Neuronal stem cell (in vitro differentiated cells): ENCODE measurements around the gene SPZ1.

ENCODE experiments used
- DNase-seq: peaks from one replicate; pipeline ENCODE4 v3.0.0-alpha.2; 2013; ENCODE audit warnings: low spot score
- H2AFZ ChIP-seq: one replicate; pipeline ENCODE4 v1.6.1; 2013; ENCODE audit warnings: mild to moderate bottlenecking, low read length, inconsistent platforms
- H2AK5ac ChIP-seq: 2 replicates; pipeline ENCODE4 v1.6.1; 2013; ENCODE audit warnings: low read depth, mild to moderate bottlenecking, inconsistent platforms, low read length, moderate library complexity, mixed read lengths
- H2BK120ac ChIP-seq: 2 replicates; pipeline ENCODE4 v1.6.1; 2013; ENCODE audit warnings: low read depth, mild to moderate bottlenecking, inconsistent platforms, low read length, moderate library complexity, mixed read lengths
- H2BK12ac ChIP-seq: one replicate; pipeline ENCODE4 v1.6.1; 2013; ENCODE audit warnings: low read length, inconsistent platforms
- H2BK15ac ChIP-seq: 2 replicates; pipeline ENCODE4 v1.6.1; 2013; ENCODE audit warnings: mild to moderate bottlenecking, low read length, inconsistent platforms, mixed read lengths
- H2BK5ac ChIP-seq: one replicate; pipeline ENCODE4 v1.6.1; 2013; ENCODE audit warnings: inconsistent platforms, mild to moderate bottlenecking, low read length, moderate library complexity
- H3K14ac ChIP-seq: one replicate; pipeline ENCODE4 v1.6.1; 2013; ENCODE audit warnings: low read length, inconsistent platforms
- H3K18ac ChIP-seq: 2 replicates; pipeline ENCODE4 v1.6.1; 2013; ENCODE audit warnings: low read length, inconsistent platforms
- H3K23ac ChIP-seq: 2 replicates; pipeline ENCODE4 v1.6.1; 2013; ENCODE audit warnings: low read depth, mild to moderate bottlenecking, mixed read lengths, low read length, inconsistent platforms; ENCODE audit not compliant: poor library complexity
- H3K27ac ChIP-seq: replicated peaks from 3 replicates; pipeline ENCODE4 v1.5.1; 2013; ENCODE audit warnings: low read length, inconsistent platforms
- H3K27me3 ChIP-seq, 3 experiments: 2 replicates each; pipeline ENCODE4 v1.6.1; 2013; ENCODE audit warnings: low read length in 3 of 3, mild to moderate bottlenecking in 2 of 3, inconsistent platforms in 1 of 3, low read depth in 1 of 3, mixed read lengths in 1 of 3, moderate library complexity in 1 of 3; ENCODE audit not compliant: control insufficient read depth in 3 of 3, insufficient read depth in 3 of 3
- H3K36me3 ChIP-seq, 2 donors: replicated peaks in 1 of 2; 2 replicates each; pipeline ENCODE4 v1.6.1; 2013; ENCODE audit warnings: low read length in 2 of 2; ENCODE audit not compliant: control insufficient read depth in 2 of 2, insufficient read depth in 2 of 2
- H3K4ac ChIP-seq: 2 replicates; pipeline ENCODE4 v1.6.1; 2013; ENCODE audit warnings: inconsistent platforms, mild to moderate bottlenecking, low read length, moderate library complexity
- H3K4me1 ChIP-seq, 2 donors: 1 replicate in 1 of 2; 2 replicates in 1 of 2; pipeline ENCODE4 v1.6.1; 2013; ENCODE audit warnings: low read length in 2 of 2, low read depth in 1 of 2; ENCODE audit not compliant: control insufficient read depth in 2 of 2, insufficient read depth in 1 of 2
- H3K4me2 ChIP-seq: one replicate; pipeline ENCODE4 v1.6.1; 2013; ENCODE audit warnings: mild to moderate bottlenecking, low read length, inconsistent platforms; ENCODE audit not compliant: insufficient read depth, poor library complexity, severe bottlenecking
- H3K4me3 ChIP-seq, 2 donors: 2 replicates each; pipeline ENCODE4 v1.5.1; 2013; ENCODE audit warnings: low read length in 2 of 2, mild to moderate bottlenecking in 2 of 2, inconsistent platforms in 1 of 2, moderate library complexity in 1 of 2
- H3K79me1 ChIP-seq: one replicate; pipeline ENCODE4 v1.6.1; 2013; ENCODE audit warnings: low read depth, mild to moderate bottlenecking, inconsistent platforms, low read length, moderate library complexity
- H3K9ac ChIP-seq: one replicate; pipeline ENCODE4 v1.6.1; 2013; ENCODE audit warnings: mild to moderate bottlenecking, low read depth, low read length, inconsistent platforms; ENCODE audit not compliant: poor library complexity
- H3K9me3 ChIP-seq, 2 donors: replicated peaks in 1 of 2; 2 replicates each; pipeline versions ENCODE3 to v1.6.1; 2013; ENCODE audit warnings: low read length in 2 of 2, mild to moderate bottlenecking in 2 of 2, inconsistent platforms in 1 of 2, low read depth in 1 of 2, mixed read lengths in 1 of 2, moderate library complexity in 1 of 2; ENCODE audit not compliant: control insufficient read depth in 2 of 2, insufficient read depth in 1 of 2
- H4K8ac ChIP-seq: one replicate; pipeline ENCODE4 v1.6.1; 2013; ENCODE audit warnings: low read depth, mild to moderate bottlenecking, inconsistent platforms, low read length, moderate library complexity
- H4K91ac ChIP-seq: one replicate; pipeline ENCODE4 v1.6.1; 2013; ENCODE audit warnings: low read length, low read depth, mild to moderate bottlenecking, inconsistent platforms; ENCODE audit not compliant: poor library complexity
- WGBS, 2 donors: extraction: QIAGEN DNeasy Blood & Tissue Kit; methylation state at CpG; one replicate each; pipeline ENCODE4 v1.1.7; 2013; ENCODE audit warnings: missing lambda C conversion rate in 2 of 2, mixed read lengths in 1 of 2; ENCODE audit not compliant: insufficient read length in 2 of 2, insufficient replicate concordance in 1 of 2; ENCODE audit errors: extremely low coverage in 2 of 2; 5-methylcytosine and 5-hydroxymethylcytosine counted together

Gene SPZ1

DNA sequence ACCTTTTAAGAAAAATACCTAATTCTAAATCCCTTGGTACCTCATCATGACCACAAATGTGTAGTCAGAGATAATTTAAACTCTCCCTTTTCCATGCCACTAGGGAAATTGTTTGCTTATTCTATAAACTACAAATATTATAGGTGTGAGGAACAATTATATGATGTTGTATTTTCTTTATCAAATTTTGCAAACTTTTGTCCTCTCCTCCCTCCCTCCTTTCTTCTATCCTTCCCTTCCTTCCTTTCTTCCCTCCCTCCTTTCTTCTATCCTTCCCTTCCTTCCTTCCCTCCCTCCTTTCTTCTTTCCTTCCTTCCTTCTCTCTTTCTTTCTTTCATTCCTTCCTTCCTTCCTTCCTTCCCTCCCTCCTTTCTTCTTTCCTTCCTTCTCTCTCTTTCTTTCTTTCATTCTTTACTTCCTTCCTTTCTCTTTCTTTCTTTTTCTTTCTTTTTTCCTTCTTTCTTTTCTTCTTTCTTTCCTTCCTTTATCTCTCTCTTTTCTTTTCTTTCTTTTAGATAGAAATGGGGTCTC is 41.2 kb downstream of the SPZ1 start:
- Histone ChIP-seq H4K91ac (no peak overlapping the region), H3K4me3 (no peak overlapping the region), H3K27me3 (no peaks in the 10 kb centered on the region), H3K27ac (no peak overlapping the region), H2BK5ac (no peak overlapping the region), H2AFZ (no peak overlapping the region), H2AK5ac (no peak overlapping the region), H3K18ac (no peak overlapping the region), H3K4me1 (no peaks in the 10 kb centered on the region), H3K79me1 (no peaks in the 10 kb centered on the region), H4K8ac (no peak overlapping the region), H3K36me3 (no peaks in the 10 kb centered on the region), H3K4me2 (no peak overlapping the region), H2BK12ac (no peak overlapping the region), H3K14ac (no peak overlapping the region), H3K23ac (no peak overlapping the region), H2BK120ac (no peak overlapping the region), H3K4ac (no peak overlapping the region), H2BK15ac (no peak overlapping the region), H3K9ac (no peak overlapping the region), H3K9me3 (no peaks in the 10 kb centered on the region)
- no peak for DNase-seq

- no CpG with 5 or more reads among the region's 6 CpGs for WGBS, 2 donors
- H2BK5ac ChIP-seq, result no peak overlapping the region
These were observed 45.1 kb downstream of the SPZ1 start for GRCh38 chr5:80364892-80365291.

DNA sequence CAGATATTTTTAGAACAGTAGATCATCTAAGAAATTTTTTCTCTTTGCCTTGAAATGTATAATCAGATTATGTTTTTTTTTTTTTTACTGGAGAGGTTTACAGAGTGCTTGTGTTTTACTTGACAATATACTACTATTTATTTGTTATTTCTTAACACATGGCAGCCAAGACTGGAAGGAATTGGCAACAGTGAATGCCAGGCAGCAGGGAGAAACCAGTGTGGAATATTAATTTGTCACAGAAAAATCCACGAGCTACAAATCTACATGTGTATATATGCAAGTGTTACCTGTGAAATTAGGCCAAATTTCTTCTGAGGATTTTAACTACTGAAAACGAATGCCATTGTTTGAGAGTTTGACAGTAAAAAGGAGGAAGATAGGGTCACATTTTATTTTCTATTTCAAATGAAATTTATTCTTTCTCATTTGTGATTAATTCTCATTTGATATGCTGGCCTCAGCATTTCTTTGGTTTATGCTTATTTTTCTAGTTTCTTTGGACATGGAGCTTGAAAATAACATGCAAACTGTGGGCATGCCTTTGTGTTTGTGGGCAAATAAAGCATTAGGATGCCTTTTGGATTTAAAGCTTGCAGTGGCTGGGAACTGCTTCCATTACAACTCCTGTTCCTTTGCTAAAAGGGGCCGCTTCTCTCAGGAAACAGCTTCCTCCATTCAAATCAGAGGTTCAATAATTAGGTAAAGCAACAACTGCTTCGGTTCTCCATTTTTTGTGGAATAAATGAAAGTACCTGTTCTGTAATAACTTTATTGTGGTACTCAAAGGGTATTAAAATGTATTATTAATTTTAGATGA is 49.1 kb downstream of the SPZ1 start:
- Histone ChIP-seq H2AK5ac (no peak overlapping the region), H2BK12ac (no peak overlapping the region), H3K27ac (peak overlapping the region; percentile 0), H3K18ac (no peak overlapping the region), H2BK120ac (no peak overlapping the region), H2BK5ac (no peak overlapping the region), H3K36me3 (no peaks in the 10 kb centered on the region), H3K4me3 (no peak overlapping the region), H3K9ac (no peak overlapping the region), H3K79me1 (no peaks in the 10 kb centered on the region), H2AFZ (peak overlapping the region; percentile 31), H3K9me3 (peaks cover 2 to 3% of the 10 kb centered on the region in 2 donors), H3K27me3 (no peaks in the 10 kb centered on the region), H3K23ac (no peak overlapping the region), H3K4ac (no peak overlapping the region), H3K4me2 (no peak overlapping the region), H4K8ac (no peak overlapping the region), H4K91ac (no peak overlapping the region), H2BK15ac (no peak overlapping the region), H3K14ac (no peak overlapping the region), H3K4me1 (peaks cover 7 to 21% of the 10 kb centered on the region in 2 donors)
- no peak for DNase-seq
- WGBS, 2 donors, result no CpG with 5 or more reads among the region's 4 CpGs

More at GRCh38 chr5:80364892-80365291, 45.1 kb downstream of the SPZ1 start:
- Histone ChIP-seq H2AK5ac (no peak overlapping the region), H2AFZ (no peak overlapping the region), H3K4ac (no peak overlapping the region), H3K4me1 (peaks cover 2 to 5% of the 10 kb centered on the region in 2 donors), H3K9me3 (no peaks in the 10 kb centered on the region), H3K4me2 (no peak overlapping the region), H3K14ac (no peak overlapping the region), H2BK120ac (no peak overlapping the region), H2BK12ac (no peak overlapping the region), H2BK15ac (no peak overlapping the region), H4K8ac (no peak overlapping the region), H3K79me1 (no peaks in the 10 kb centered on the region), H3K23ac (no peak overlapping the region), H3K9ac (no peak overlapping the region), H3K36me3 (no peaks in the 10 kb centered on the region), H3K27ac (no peak overlapping the region), H4K91ac (no peak overlapping the region), H3K4me3 (no peak overlapping the region), H3K18ac (no peak overlapping the region), H3K27me3 (no peaks in the 10 kb centered on the region)
- DNase-seq, result no peak

GRCh38 chr5:80369521-80369920 is 49.7 kb downstream of the SPZ1 start:
- Histone ChIP-seq H4K91ac (no peak overlapping the region), H3K23ac (no peak overlapping the region), H3K79me1 (no peaks in the 10 kb centered on the region), H3K27me3 (no peaks in the 10 kb centered on the region), H2BK15ac (no peak overlapping the region), H2AK5ac (no peak overlapping the region), H3K4me2 (no peak overlapping the region), H3K4ac (no peak overlapping the region), H3K9me3 (peaks cover 2 to 3% of the 10 kb centered on the region in 2 donors), H3K18ac (no peak overlapping the region), H2BK12ac (no peak overlapping the region), H3K4me3 (no peak overlapping the region), H2BK120ac (no peak overlapping the region), H3K14ac (no peak overlapping the region), H3K36me3 (no peaks in the 10 kb centered on the region), H3K27ac (peak overlapping the region; percentile 72), H2AFZ (peak overlapping the region; percentile 81), H4K8ac (no peak overlapping the region), H3K4me1 (peaks cover 7 to 21% of the 10 kb centered on the region in 2 donors), H3K9ac (no peak overlapping the region), H2BK5ac (no peak overlapping the region)
- WGBS, 2 donors, result no CpG with 5 or more reads among the region's 8 CpGs
- DNase-seq, result no peak
